Measurements from ENCODE around the gene ARHGAP26. TPM values are rescaled to one million over a fixed set of nuclear protein-coding genes. Genes with fewer than 3 reads are reported as not detected.

Gene ARHGAP26
- total and polyA plus RNA-seq, 12 donors: 7.5 to 45.8 (median 37.2) TPM

DNA sequence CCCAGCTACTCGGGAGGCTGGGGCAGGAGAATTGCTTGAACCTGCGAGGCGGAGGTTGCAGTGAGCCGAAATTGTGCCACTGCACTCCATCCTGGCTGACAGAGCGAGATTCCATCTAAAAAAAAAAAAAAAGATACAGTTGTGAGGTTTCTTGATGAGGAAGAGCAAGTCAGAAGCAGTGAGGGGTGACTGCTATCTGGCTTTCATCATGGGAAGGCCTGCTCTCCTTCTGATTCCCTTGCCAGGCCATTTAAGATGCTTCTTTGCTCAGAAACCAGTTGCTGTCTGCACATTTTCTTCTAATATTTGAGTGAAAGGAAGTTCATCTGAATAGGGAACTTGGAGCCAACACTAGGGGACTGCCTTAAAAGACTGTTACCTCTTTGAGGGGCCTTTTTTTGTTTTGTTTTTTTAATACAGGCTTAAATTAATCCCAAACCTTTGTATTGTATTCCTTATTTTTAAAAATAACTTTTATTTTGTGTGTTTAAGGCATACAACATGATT lies 201.9 kb downstream of the ARHGAP26 start:
- Histone ChIP-seq H3K4me1 (peaks cover 0 to 61% (median 6%) of the 10 kb centered on the region in 9 donors), H3K4me3 (no peak overlapping the region), H3K36me3 (no peaks in the 10 kb centered on the region), H3K27me3 (no peaks in the 10 kb centered on the region), H3K9me3 (no peaks in the 10 kb centered on the region), H3K27ac (peak overlapping the region in 4 of 10 donors; percentile 6 to 48 (median 24))
- intact Hi-C loops (cut with DNase I): no loop called here
- 95 to 98% methylated on average over 5 of the region's 5 CpGs for WGBS, 2 donors
- ATAC-seq (no peak), DNase-seq (no peak)
- TF ChIP-seq CTCF (IDR thresholded peaks at IDR 0.05): no peak

DNA sequence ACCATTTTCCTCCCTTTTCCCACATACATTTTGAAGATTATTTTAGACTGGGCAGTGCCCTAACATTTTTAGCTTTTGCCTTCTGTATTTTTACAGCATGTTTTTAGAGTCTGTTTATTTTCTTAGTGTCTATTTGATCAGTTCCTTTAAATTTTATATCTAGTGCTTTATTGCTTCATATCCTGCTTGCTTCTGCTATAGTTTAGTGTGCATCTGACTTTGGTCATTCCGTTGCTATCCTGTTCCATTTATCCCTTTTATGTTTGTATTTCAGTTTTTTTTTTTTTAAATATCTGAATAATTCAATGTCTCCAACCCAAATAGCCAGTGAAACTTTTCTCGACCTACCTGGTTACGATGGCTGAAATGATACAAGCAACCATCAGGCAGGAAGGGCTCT lies 203.8 kb downstream of the ARHGAP26 start:
- H3K27ac ChIP-seq: peak overlapping the region in 1 of 10 donors; percentile 19
- H3K9me3 ChIP-seq: no peaks in the 10 kb centered on the region
- DNase-seq: no peak
- WGBS, 2 donors: 89 to 93% methylated on average over 3 of the region's 3 CpGs
- intact Hi-C loops (cut with DNase I): no loop called here
- H3K27me3 ChIP-seq: no peaks in the 10 kb centered on the region
- H3K36me3 ChIP-seq: no peaks in the 10 kb centered on the region
- no peak for ATAC-seq
- peaks cover 0 to 76% (median 8%) of the 10 kb centered on the region in 9 donors for H3K4me1 ChIP-seq
- no peak for TF ChIP-seq CTCF (IDR thresholded peaks at IDR 0.05)
- H3K4me3 ChIP-seq: no peak overlapping the region

DNA sequence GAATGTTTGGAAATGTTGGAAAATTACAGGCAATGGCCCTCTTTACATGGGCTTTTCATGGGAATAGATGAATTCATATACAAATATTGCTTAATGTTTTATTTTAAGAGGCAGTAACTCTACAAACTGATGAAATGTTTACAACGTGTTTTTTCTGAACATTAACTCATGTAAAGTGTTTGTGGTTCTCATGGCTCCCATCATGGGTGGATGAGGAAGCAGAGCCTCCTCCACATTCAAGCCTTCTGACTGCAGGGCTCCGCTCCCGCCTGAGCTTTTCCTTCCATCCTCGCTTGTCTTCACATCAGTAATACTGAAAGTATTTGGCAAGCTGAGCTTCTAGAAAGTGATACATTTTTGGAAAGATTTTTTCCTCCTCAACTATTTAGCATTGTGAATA lies 204.2 kb downstream of the ARHGAP26 start:
- 73 to 75% methylated on average over 4 of the region's 4 CpGs for WGBS, 2 donors
- ATAC-seq: no peak

DNA sequence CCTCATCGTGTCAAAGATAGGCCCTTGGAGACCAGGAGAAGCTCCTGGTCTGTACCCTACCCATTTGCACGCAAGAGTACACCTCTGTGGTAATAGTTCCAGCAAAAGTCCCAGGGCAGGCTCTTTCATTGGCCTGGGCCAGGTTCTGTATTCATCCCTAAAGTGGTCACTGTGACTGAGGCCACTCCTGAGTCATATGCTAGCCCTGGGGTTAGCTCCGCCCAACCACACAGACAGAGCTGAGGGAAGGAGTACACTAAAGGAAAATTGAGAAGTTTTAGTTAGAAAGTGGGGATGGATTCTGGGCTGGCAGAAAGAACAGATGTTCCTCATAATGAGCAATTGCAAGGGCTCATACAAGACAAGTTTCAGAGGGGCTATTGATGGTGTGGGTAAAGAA lies 206.7 kb downstream of the ARHGAP26 start:
- Histone ChIP-seq H3K36me3 (no peaks in the 10 kb centered on the region), H3K9me3 (no peaks in the 10 kb centered on the region), H3K27me3 (no peaks in the 10 kb centered on the region), H3K4me3 (no peak overlapping the region), H3K4me1 (peaks cover 4 to 75% (median 32%) of the 10 kb centered on the region in 9 donors), H3K27ac (peak overlapping the region in 2 of 10 donors; percentile 24 to 73)
- ATAC-seq: peak in 3 of 8 donors; percentile 33 to 55 (median 43)
- no peak for DNase-seq
- TF ChIP-seq CTCF (IDR thresholded peaks at IDR 0.05): no peak
- 98% methylated on average over 3 of the region's 3 CpGs for WGBS, 2 donors
- intact Hi-C loops (cut with DNase I): no loop called here

More for the DNA sequence above, 204.2 kb downstream of the ARHGAP26 start:
- Histone ChIP-seq H3K4me3 (no peak overlapping the region), H3K27me3 (no peaks in the 10 kb centered on the region), H3K4me1 (peaks cover 0 to 76% (median 11%) of the 10 kb centered on the region in 9 donors), H3K36me3 (no peaks in the 10 kb centered on the region), H3K9me3 (no peaks in the 10 kb centered on the region), H3K27ac (peak overlapping the region in 1 of 10 donors; percentile 19)
- DNase-seq: no peak
- TF ChIP-seq CTCF (IDR thresholded peaks at IDR 0.05): no peak
- intact Hi-C loops (cut with DNase I): no loop called here

Data from heart right ventricle (tissue), 16 donors.